SH-SY5Y (cell line): ENCODE measurements around the gene JMJD4.

Experiments
- GATA2 ChIP-seq: IDR thresholded peaks from 2 replicates; pipeline ENCODE4 v1.6.1; 2011; ENCODE audit warnings: mild to moderate bottlenecking, low read depth, low read length
- GATA3 ChIP-seq: IDR thresholded peaks from 2 replicates; pipeline ENCODE4 v1.6.1; 2011; ENCODE audit warnings: low read depth, mild to moderate bottlenecking, low read length, moderate library complexity

The JMJD4 gene

DNA sequence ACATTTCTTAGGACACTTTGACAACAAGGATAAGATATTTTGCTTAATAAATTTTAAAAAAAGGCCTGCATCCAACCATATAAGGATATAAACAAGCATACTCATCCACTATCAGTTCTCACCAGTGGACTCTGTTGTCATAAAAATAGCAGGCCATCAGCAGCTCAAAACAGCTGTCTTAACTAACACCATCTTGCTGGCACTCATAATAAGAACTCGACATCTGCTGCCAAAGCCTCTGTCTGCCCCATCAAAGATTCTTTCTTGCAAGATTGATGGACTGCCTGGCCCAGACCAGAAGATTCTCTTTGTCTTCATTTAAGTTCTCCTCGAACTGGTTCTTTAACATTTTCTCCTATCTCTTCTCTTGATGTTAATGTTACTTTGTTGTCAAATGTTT lies 10.1 kb downstream of the JMJD4 start:
- no peak for TF ChIP-seq GATA3
- TF ChIP-seq GATA2, result no peak

DNA sequence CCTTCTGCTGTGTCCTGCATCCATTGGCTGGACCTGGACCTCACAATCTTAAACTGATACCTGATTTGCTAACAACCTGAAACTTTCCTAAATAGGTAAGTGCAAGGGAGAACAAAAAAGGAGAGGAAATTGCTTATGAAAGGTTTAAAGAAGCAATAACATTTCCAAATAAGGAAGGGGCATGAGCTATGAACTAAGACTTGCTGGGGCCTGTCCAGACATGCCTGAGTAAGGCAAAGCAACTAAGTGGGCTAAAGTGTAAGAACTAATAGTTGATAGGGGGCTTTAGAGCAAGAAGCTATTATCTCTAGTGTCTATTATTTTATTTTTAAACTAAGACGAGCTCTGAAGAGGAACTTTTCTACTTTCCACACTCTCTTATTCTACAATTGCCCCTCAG lies 11.6 kb downstream of the JMJD4 start:
- TF ChIP-seq GATA3, result no peak
- no peak for TF ChIP-seq GATA2

DNA sequence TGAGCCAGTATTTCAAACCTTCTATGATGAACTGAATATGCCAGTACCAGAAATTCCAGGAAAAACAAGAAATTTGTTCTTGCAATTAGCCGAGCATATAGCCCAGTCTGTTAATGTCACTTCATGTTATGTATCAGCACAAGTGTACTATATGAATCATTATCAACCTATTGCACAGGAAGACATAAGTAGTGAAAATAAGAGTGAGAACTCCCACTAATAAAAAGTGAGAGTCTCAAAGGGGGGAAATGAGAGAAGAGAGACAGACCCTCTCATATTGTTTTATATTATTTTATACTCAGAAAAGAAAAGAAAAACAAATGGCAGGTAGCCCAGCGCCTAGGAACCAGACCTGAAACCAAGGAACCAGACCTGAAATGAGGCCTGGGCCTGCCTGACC lies 16.2 kb downstream of the JMJD4 start:
- TF ChIP-seq GATA3, result no peak
- TF ChIP-seq GATA2, result no peak

DNA sequence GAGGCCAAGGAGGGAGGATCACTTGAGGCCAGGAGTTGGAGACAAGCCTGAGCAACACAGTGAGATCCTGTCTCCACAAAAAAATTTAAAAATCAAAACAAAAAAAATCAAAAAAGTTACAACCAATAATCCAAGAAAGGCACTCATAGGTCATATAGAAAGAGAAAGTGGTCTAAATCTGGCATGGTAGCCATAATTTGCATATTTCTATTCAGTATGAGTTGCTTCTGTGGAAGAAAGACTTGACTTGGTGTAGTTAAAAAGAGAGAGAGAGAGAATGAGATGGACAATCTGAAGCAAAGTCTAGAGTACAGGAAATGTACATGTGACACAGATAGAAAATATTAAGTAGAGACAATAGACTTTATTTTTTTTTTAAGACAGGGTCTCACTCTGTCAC lies 22.5 kb downstream of the JMJD4 start:
- TF ChIP-seq GATA3 (no peak), GATA2 (no peak)

DNA sequence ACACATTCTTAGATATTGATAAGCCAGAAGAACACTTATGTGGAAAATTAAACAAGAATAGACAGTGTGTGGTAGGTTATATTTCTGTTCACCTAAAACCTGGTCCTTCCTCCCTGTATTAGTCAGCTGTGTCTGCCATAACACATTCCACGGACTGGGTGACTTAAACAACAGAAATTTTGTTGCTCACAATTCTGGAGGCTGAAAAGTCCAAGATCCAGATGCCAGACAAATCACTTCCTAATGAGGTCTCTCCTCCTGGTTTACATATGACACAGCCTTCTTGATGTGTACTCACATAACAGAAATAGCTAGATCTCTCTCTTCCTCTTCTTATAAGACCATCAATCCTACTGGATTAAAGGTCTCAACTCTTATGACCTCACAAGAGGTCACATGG lies 25.7 kb downstream of the JMJD4 start:
- TF ChIP-seq GATA2 (no peak), GATA3 (no peak)

DNA sequence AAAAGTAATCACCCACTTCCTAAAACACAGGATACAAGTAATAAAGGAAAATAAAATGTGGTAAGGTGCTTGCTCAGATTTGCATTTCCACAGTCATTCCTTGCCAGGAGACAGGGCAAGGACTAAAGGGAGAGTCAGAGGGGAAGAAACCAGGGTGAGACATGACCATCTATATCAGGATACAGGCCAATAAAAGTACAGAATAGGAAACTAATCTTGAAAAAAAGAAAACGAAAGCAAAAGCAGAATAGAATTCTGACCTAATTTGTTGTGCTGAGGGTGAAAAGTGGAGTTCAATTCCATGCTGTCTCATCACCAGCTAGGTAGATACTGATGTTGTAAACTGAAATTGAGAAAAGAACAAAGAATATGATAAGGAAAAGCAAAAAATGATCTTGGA lies 27.3 kb downstream of the JMJD4 start:
- TF ChIP-seq GATA3, result no peak
- TF ChIP-seq GATA2, result no peak

DNA sequence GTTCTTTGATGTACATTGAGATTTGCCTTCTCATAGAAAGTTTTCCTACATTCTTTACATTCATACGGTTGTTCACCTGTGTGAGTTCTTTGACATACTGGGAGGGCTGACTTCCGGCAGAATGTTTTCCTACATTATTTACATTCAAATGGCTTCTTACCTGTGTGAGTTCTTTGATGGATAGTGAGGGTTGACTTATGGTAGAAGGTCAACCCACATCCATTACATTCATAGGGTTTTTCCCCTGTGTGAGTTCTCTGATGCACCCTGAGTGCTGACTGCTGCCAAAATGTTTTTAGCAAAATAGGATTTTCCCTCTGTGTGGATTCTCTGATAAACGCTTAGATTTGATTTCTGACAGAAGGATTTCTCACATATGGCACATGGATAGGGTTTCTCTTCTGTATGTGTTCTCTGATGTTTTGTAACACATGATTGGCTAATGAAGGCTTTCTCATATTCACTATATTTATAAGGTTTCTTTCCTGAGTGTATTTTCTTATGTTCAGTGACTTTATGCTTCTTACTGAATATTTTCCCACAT lies 37.7 kb downstream of the JMJD4 start:
- no peak for TF ChIP-seq GATA3
- no peak for TF ChIP-seq GATA2

DNA sequence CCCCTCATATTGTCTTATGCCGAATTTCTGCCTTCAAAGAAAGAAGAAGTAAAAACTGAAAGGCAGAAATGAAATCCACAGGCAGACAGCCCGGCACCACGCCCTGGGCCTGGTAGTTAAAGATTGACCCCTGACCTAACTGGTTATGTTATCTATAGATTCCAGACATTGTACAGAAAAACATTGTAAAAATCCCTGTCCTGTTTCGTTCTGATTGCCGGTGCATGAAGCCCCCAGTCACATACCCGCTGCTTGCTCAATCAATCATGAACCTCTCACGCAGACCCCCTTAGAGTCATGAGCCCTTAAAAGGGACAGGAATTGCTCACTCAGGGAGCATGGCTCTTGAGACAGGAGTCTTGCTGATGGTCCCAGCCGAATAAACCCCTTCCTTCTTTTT lies 49.3 kb downstream of the JMJD4 start:
- TF ChIP-seq GATA3 (no peak), GATA2 (no peak)
